Muscle layer of colon (tissue), 2 donors: ENCODE measurements around the gene CENPB.

Experiments
- H3K27ac ChIP-seq: one replicate; pipeline ENCODE4 v1.7.0; 2013; ENCODE audit warnings: low read depth, mild to moderate bottlenecking, low read length, moderate library complexity
- H3K27me3 ChIP-seq, 2 donors: one replicate each; pipeline ENCODE4 v1.7.0; 2013; ENCODE audit warnings: low read length in 2 of 2, mild to moderate bottlenecking in 2 of 2; ENCODE audit not compliant: insufficient read depth in 2 of 2, control insufficient read depth in 1 of 2
- H3K36me3 ChIP-seq: one replicate; pipeline ENCODE4 v1.7.0; 2013; ENCODE audit warnings: mild to moderate bottlenecking, low read length; ENCODE audit not compliant: insufficient read depth
- H3K4me1 ChIP-seq: one replicate; pipeline ENCODE4 v1.7.0; 2013; ENCODE audit warnings: mild to moderate bottlenecking, low read length; ENCODE audit not compliant: insufficient read depth
- H3K4me3 ChIP-seq, 2 donors: one replicate each; pipeline ENCODE4 v1.7.0; 2013; ENCODE audit warnings: low read length in 2 of 2, low read depth in 1 of 2, mild to moderate bottlenecking in 1 of 2, moderate library complexity in 1 of 2
- H3K9ac ChIP-seq: one replicate; pipeline ENCODE4 v1.7.0; 2013; ENCODE audit warnings: low read length
- H3K9me3 ChIP-seq: one replicate; pipeline ENCODE4 v1.7.0; 2013; ENCODE audit warnings: mild to moderate bottlenecking, low read length
- donor health status: abdominal sarcoma.
- donor health status: Adenocarcinoma of cecum.

CENPB gene

GRCh38 chr20:3819411-3820047 lies 33.0 kb upstream of the CENPB start:
- Histone ChIP-seq H3K36me3 (peaks cover 21% of the 10 kb centered on the region), H3K9ac (peak overlapping the region; percentile 85), H3K27ac (peak overlapping the region; percentile 97), H3K4me1 (peaks cover 25% of the 10 kb centered on the region), H3K9me3 (no peaks in the 10 kb centered on the region), H3K27me3 (no peaks in the 10 kb centered on the region), H3K4me3 (peak overlapping the region; percentile 70 to 76)

- Histone ChIP-seq H3K9ac (no peak overlapping the region), H3K9me3 (no peaks in the 10 kb centered on the region), H3K27ac (peak overlapping the region; percentile 97)
Observed at GRCh38 chr20:3818155-3819151, 31.9 kb upstream of the CENPB start.

DNA sequence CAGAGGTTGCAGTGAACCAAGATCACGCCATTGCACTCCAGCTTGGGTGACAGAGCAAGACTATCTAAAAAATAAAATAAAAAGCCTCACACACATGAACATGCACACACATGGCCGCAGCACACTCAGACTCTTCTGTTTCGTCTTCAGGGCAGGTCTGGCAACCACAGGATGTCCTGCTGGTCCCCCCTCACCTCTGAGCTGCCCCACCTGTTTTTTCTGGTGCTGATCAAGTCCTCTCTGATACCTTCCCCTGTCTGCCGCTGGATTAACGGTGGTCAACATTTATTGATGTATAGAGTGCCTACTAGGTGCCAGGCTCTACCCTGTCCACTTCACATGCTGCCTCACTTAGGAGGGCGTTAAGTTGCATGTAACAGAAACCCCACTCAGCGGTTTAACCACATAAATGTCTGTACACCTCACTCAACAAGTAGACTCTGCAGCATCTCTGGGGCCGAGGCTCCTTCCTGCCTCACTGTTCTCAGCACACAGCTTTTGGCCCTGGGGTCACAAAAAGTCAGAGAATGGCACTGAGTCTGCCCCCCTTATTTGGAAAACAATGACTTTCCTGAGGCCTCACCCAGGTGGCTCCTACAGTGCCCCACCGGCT lies 29.3 kb upstream of the CENPB start:
- no peaks in the 10 kb centered on the region for H3K27me3 ChIP-seq
- H3K36me3 ChIP-seq, result no peaks in the 10 kb centered on the region
- H3K27ac ChIP-seq, result no peak overlapping the region
- no peak overlapping the region for H3K9ac ChIP-seq
- no peaks in the 10 kb centered on the region for H3K9me3 ChIP-seq
- peaks cover 38% of the 10 kb centered on the region for H3K4me1 ChIP-seq
- no peak overlapping the region for H3K4me3 ChIP-seq

More at GRCh38 chr20:3818155-3819151, 31.9 kb upstream of the CENPB start:
- H3K36me3 ChIP-seq, result peaks cover 11% of the 10 kb centered on the region
- no peak overlapping the region for H3K4me3 ChIP-seq
- peaks cover 27% of the 10 kb centered on the region for H3K4me1 ChIP-seq
- H3K27me3 ChIP-seq, result no peaks in the 10 kb centered on the region

DNA sequence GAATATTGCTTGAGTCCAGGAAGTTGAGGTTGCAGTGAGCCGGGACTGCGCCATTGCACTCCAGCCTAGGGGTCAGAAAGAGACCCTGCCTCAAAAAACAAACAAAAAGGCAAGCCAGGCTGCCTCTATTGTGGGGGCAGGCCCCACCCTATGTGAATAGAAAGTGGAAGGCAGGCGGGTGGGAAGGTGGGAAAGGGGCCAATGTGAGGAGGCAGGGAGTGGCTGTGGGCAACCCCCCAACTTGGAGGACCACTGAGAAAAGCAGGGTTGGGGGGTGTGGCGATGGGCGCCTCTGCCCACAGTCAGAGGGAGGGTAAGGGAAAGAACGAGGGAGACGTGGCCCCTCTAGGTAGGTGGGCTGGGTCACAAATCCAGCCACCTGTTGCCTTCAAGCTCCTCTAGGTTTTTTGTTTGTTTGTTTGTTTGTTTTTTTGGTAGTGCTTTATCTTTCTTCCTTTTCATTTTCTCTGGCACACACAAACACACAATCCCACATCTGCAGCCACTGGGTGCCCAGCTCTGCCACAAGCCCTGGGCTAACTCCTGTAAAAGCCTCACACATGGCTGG lies 28.5 kb upstream of the CENPB start:
- no peak overlapping the region for H3K4me3 ChIP-seq
- peaks cover 46% of the 10 kb centered on the region for H3K4me1 ChIP-seq
- no peaks in the 10 kb centered on the region for H3K9me3 ChIP-seq

GRCh38 chr20:3813848-3814581 lies 27.5 kb upstream of the CENPB start:
- Histone ChIP-seq H3K9me3 (no peaks in the 10 kb centered on the region), H3K27me3 (no peaks in the 10 kb centered on the region), H3K4me1 (peaks cover 40% of the 10 kb centered on the region), H3K36me3 (no peaks in the 10 kb centered on the region), H3K9ac (no peak overlapping the region), H3K27ac (no peak overlapping the region), H3K4me3 (no peak overlapping the region)

More for the DNA sequence above, 28.5 kb upstream of the CENPB start:
- Histone ChIP-seq H3K27ac (no peak overlapping the region), H3K36me3 (no peaks in the 10 kb centered on the region), H3K9ac (no peak overlapping the region), H3K27me3 (no peaks in the 10 kb centered on the region)

- peaks cover 40% of the 10 kb centered on the region for H3K4me1 ChIP-seq
- no peaks in the 10 kb centered on the region for H3K27me3 ChIP-seq
- no peaks in the 10 kb centered on the region for H3K9me3 ChIP-seq
- H3K36me3 ChIP-seq, result no peaks in the 10 kb centered on the region
- no peak overlapping the region for H3K4me3 ChIP-seq
- no peak overlapping the region for H3K9ac ChIP-seq
- H3K27ac ChIP-seq, result peak overlapping the region; percentile 56
Observed at GRCh38 chr20:3812975-3813847, 26.7 kb upstream of the CENPB start.

DNA sequence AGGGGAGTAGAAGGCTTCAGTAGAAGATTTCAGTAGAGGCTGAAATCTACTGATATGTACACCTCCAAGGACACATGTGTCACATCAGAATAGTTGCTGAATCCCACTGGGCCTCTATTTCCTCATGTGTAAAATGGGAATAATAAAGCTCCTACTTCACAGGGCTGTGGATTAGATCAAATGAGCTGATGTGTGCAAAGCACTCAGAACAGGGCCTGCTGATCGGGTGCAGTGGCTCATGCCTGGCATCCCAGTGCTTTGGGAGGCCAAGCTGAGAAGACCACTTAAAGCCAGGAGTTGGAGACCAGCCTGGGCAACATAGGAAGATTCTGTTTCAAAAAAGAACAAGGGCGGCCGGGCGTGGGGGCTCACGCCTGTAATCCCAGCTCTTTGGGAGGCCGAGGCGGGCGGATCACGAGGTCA lies 25.7 kb upstream of the CENPB start:
- Histone ChIP-seq H3K9ac (no peak overlapping the region), H3K27me3 (no peaks in the 10 kb centered on the region), H3K9me3 (no peaks in the 10 kb centered on the region), H3K36me3 (no peaks in the 10 kb centered on the region), H3K4me1 (peaks cover 48% of the 10 kb centered on the region), H3K4me3 (peak overlapping the region in 1 of 2 donors; percentile 53), H3K27ac (peak overlapping the region; percentile 77)

DNA sequence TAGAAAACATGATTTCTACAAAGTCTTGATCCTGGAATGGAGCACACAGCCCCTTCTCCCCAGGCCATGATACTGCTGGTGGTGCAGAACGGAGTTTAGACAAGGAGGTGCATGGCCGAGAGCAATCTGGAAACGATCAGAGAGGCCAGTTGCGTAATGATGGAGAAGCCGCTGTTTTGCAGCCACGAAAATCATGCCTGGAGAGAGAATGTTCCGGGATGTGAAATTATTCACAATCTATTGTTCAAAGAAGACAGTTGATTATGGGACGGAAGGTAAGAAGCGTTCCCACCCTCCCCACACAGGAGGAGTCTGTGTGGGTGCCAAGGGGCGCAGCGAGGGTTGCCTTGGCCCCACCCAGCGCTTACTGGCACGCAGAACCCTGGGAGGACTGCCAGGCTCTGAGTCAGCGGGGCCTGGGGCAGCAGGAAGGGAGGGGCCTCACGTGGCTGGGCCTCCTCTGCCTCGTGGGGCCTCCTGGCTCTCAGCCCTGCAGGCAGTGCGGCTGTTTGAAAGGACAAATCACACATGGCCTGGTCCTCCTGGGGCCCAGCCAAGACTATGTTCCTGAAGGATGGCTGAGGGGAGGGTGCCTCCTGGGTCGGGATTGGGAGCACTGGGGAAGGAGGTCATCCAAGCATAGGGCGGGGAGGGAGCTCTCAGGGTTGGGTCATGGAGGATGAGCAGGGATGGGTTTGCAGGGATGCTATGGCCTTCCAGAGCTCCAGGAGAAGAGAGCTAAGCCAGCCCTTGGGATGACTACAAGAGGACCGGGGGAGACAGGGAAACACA lies 25.1 kb upstream of the CENPB start:
- H3K9ac ChIP-seq, result peak overlapping the region; percentile 55
- no peaks in the 10 kb centered on the region for H3K36me3 ChIP-seq
- H3K27ac ChIP-seq, result peak overlapping the region; percentile 78
- H3K4me3 ChIP-seq, result peak overlapping the region in 1 of 2 donors; percentile 53
- no peaks in the 10 kb centered on the region for H3K9me3 ChIP-seq
- peaks cover 54% of the 10 kb centered on the region for H3K4me1 ChIP-seq
- H3K27me3 ChIP-seq, result no peaks in the 10 kb centered on the region

DNA sequence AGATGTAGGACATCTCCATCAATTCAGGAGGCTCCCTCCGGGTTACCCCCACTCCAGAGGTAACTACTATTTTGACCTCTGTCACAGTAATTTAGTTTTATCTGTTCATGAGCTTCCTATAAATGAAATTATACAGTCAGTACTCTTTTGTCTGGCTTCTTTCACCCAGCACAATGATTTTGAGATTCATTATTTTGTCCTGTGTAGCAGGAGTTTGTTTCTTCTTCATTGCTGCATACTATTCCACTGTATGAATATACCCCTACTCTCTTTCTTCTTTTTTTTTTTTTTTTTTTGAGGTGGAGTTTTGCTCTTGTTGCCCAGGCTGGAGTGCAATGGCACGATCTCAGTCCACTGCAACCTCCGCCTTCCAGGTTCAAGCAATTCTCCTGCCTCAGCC lies 22.0 kb upstream of the CENPB start:
- Histone ChIP-seq H3K27me3 (no peaks in the 10 kb centered on the region), H3K9me3 (no peaks in the 10 kb centered on the region), H3K4me3 (peak overlapping the region in 1 of 2 donors; percentile 45), H3K36me3 (peaks cover 24% of the 10 kb centered on the region), H3K27ac (peak overlapping the region; percentile 85), H3K9ac (peak overlapping the region; percentile 43), H3K4me1 (peaks cover 67% of the 10 kb centered on the region)
